H1 (cell line): ENCODE measurements around the gene SLC15A3. TPM values are rescaled to one million over a fixed set of nuclear protein-coding genes. Genes with fewer than 3 reads are reported as not detected.

Experiments used
- CTCF ChIA-PET: fragments of 300-600 bp; sonication (Branson Sonifier 250); formaldehyde crosslinking; loops from one replicate; lab custom pipeline; 2021; ENCODE audit not compliant: partially characterized antibody; lab: Charles Lee
- POLR2A ChIA-PET: fragments of 300-600 bp; sonication (Branson Sonifier 250); formaldehyde crosslinking; loops from one replicate; lab custom pipeline; 2021; ENCODE audit warnings: inconsistent platforms; ENCODE audit not compliant: partially characterized antibody; lab: Charles Lee
- DNase-seq, 2 experiments: peaks; one replicate each; pipeline versions ENCODE4 v3.0.0 to v3.0.0-alpha.2; 2010 to 2022; ENCODE audit warnings: low spot score in 2 of 2, low read depth in 1 of 2, mixed read lengths in 1 of 2
- FAIRE-seq: peaks from 2 replicates; lab custom pipeline; 2011; peaks lifted over from hg19 to GRCh38; lab: Jason Lieb, UNC
- H2AFZ ChIP-seq: 2 replicates; pipeline ENCODE4 v1.8.1; 2012; ENCODE audit warnings: low read length, inconsistent platforms
- H2AK5ac ChIP-seq: 2 replicates; pipeline ENCODE4 v1.6.1; 2013; ENCODE audit warnings: low read depth, low read length
- H2BK120ac ChIP-seq: replicated peaks from 2 replicates; pipeline ENCODE3; 2013; ENCODE audit warnings: low read depth, low read length, inconsistent platforms
- H2BK12ac ChIP-seq: 2 replicates; pipeline ENCODE4 v1.6.1; 2013; ENCODE audit warnings: low read depth, low read length
- H2BK15ac ChIP-seq: 2 replicates; pipeline ENCODE4 v1.6.1; 2013; ENCODE audit warnings: low read length
- H2BK20ac ChIP-seq: 2 replicates; pipeline ENCODE4 v1.6.1; 2013; ENCODE audit warnings: low read length
- H2BK5ac ChIP-seq: 2 replicates; pipeline ENCODE4 v1.6.1; 2013; ENCODE audit warnings: low read depth, low read length
- H3K14ac ChIP-seq: 2 replicates; pipeline ENCODE4 v1.6.1; 2013; ENCODE audit warnings: inconsistent platforms; ENCODE audit not compliant: insufficient read length
- H3K18ac ChIP-seq: 2 replicates; pipeline ENCODE4 v1.6.1; 2013; ENCODE audit warnings: low read length; ENCODE audit errors: extremely low read depth
- H3K23ac ChIP-seq: 2 replicates; pipeline ENCODE4 v1.6.1; 2013; ENCODE audit warnings: inconsistent platforms; ENCODE audit not compliant: insufficient read length
- H3K23me2 ChIP-seq: 2 replicates; pipeline ENCODE4 v1.6.1; 2013; ENCODE audit warnings: low read depth, low read length
- H3K27ac ChIP-seq: 2 replicates; pipeline ENCODE4 v1.6.1; 2011; ENCODE audit warnings: low read depth, low read length, inconsistent platforms
- H3K27me3 ChIP-seq, 4 experiments: replicated peaks in 1 of 4; 1 replicate in 1 of 4; 2 replicates in 3 of 4; pipeline versions ENCODE4 v1.6.1 to v1.8.1; 2011 to 2013; ENCODE audit warnings: low read length in 3 of 4, mild to moderate bottlenecking in 3 of 4, inconsistent platforms in 2 of 4, mixed read lengths in 2 of 4, moderate library complexity in 1 of 4; ENCODE audit not compliant: control insufficient read depth in 3 of 4, insufficient read depth in 3 of 4; ENCODE audit errors: extremely low read depth in 1 of 4
- H3K36me3 ChIP-seq, 4 experiments: 2 replicates each; pipeline versions ENCODE4 v1.6.1 to v1.8.1; 2011 to 2013; ENCODE audit warnings: mild to moderate bottlenecking in 4 of 4, low read length in 3 of 4, moderate library complexity in 2 of 4, control low read depth in 1 of 4, inconsistent platforms in 1 of 4; ENCODE audit not compliant: insufficient read depth in 4 of 4, control insufficient read depth in 2 of 4
- H3K4ac ChIP-seq: replicated peaks from 2 replicates; pipeline ENCODE3; 2013; ENCODE audit warnings: low read length, low read depth, mixed read lengths, inconsistent platforms; ENCODE audit not compliant: insufficient read length
- H3K4me1 ChIP-seq, 4 experiments: replicated peaks in 1 of 4; 1 replicate in 1 of 4; 2 replicates in 3 of 4; pipeline versions ENCODE4 v1.6.1 to v1.8.1; 2011 to 2013; ENCODE audit warnings: low read length in 3 of 4, inconsistent platforms in 2 of 4, mixed read lengths in 1 of 4; ENCODE audit not compliant: insufficient read depth in 4 of 4, control insufficient read depth in 3 of 4
- H3K4me2 ChIP-seq, 2 experiments: 2 replicates each; pipeline versions ENCODE4 v1.6.1 to v1.8.1; 2011 to 2013; ENCODE audit warnings: low read depth in 2 of 2, low read length in 2 of 2, control low read depth in 1 of 2, inconsistent platforms in 1 of 2, mild to moderate bottlenecking in 1 of 2; ENCODE audit not compliant: insufficient read depth in 1 of 2
- H3K4me3 ChIP-seq, 4 experiments: fragments of 200-600, 300-600 bp in 1 of 4; sonication (generic), shearing (Covaris generic), sonication (Bioruptor Twin) in 1 of 4; 2 replicates each; pipeline versions ENCODE4 v1.5.1 to v1.8.1; 2011 to 2016; ENCODE audit warnings: low read length in 4 of 4, low read depth in 3 of 4, control low read depth in 2 of 4, inconsistent platforms in 2 of 4, mild to moderate bottlenecking in 2 of 4, mixed read lengths in 1 of 4, moderate library complexity in 1 of 4; ENCODE audit not compliant: insufficient read depth in 2 of 4; ENCODE audit errors: extremely low read depth in 1 of 4
- H3K56ac ChIP-seq: replicated peaks from 2 replicates; pipeline ENCODE3; 2013; ENCODE audit warnings: low read depth, mild to moderate bottlenecking, mixed read lengths, low read length, inconsistent platforms; ENCODE audit not compliant: insufficient read length
- H3K79me1 ChIP-seq: 2 replicates; pipeline ENCODE4 v1.6.1; 2013; ENCODE audit warnings: low read depth, low read length, control low read depth
- H3K79me2 ChIP-seq, 2 experiments: 2 replicates each; pipeline versions ENCODE4 v1.6.1 to v1.8.1; 2012 to 2013; ENCODE audit warnings: low read length in 2 of 2, mild to moderate bottlenecking in 2 of 2, inconsistent platforms in 1 of 2; ENCODE audit not compliant: insufficient read depth in 2 of 2, control insufficient read depth in 1 of 2
- H3K9ac ChIP-seq, 4 experiments: replicated peaks in 1 of 4; 1 replicate in 1 of 4; 2 replicates in 3 of 4; pipeline versions ENCODE4 v1.6.1 to v1.8.1; 2011 to 2013; ENCODE audit warnings: low read depth in 3 of 4, low read length in 3 of 4, control low read depth in 2 of 4, mild to moderate bottlenecking in 2 of 4, moderate library complexity in 2 of 4, inconsistent platforms in 1 of 4; ENCODE audit errors: extremely low read depth in 1 of 4
- H3K9me3 ChIP-seq, 2 experiments: 2 replicates each; pipeline versions ENCODE4 v1.6.1 to v1.8.1; 2012 to 2013; ENCODE audit warnings: mild to moderate bottlenecking in 2 of 2, moderate library complexity in 2 of 2, control low read depth in 1 of 2, inconsistent platforms in 1 of 2, low read depth in 1 of 2, low read length in 1 of 2, mixed read lengths in 1 of 2; ENCODE audit not compliant: insufficient read depth in 2 of 2
- H4K20me1 ChIP-seq, 2 experiments: replicated peaks in 1 of 2; 2 replicates each; pipeline versions ENCODE3 to v1.8.1; 2011 to 2013; ENCODE audit warnings: inconsistent platforms in 2 of 2, low read length in 2 of 2, mild to moderate bottlenecking in 1 of 2; ENCODE audit not compliant: insufficient read depth in 2 of 2, control insufficient read depth in 1 of 2
- H4K5ac ChIP-seq: 2 replicates; pipeline ENCODE4 v1.6.1; 2013; ENCODE audit warnings: low read length, low read depth, mixed read lengths, inconsistent platforms; ENCODE audit not compliant: insufficient read length
- H4K8ac ChIP-seq: 2 replicates; pipeline ENCODE4 v1.8.0; 2013; ENCODE audit warnings: mild to moderate bottlenecking, moderate library complexity, low read length, inconsistent platforms; ENCODE audit not compliant: insufficient read depth; ENCODE audit errors: extremely low read depth
- H4K91ac ChIP-seq: replicated peaks from 2 replicates; pipeline ENCODE3; 2013; ENCODE audit warnings: low read length, mixed read lengths, inconsistent platforms; ENCODE audit not compliant: insufficient read length
- CREB1 ChIP-seq: IDR thresholded peaks from 2 replicates; pipeline ENCODE4 v1.6.1; 2012; ENCODE audit warnings: inconsistent platforms
- EGR1 ChIP-seq: IDR thresholded peaks from 2 replicates; pipeline ENCODE4 v1.6.1; 2011; ENCODE audit warnings: low read depth, low read length, borderline replicate concordance
- GABPA ChIP-seq: IDR thresholded peaks from 2 replicates; pipeline ENCODE4 v1.6.1; 2011; ENCODE audit warnings: mild to moderate bottlenecking, low read length, moderate library complexity, borderline replicate concordance; ENCODE audit not compliant: insufficient read depth
- JUN ChIP-seq: IDR thresholded peaks from 2 replicates; pipeline ENCODE4 v1.6.1; 2011; ENCODE audit warnings: low read depth, mild to moderate bottlenecking, improper control_type of control experiment, low read length
- POLR2AphosphoS5 ChIP-seq: IDR thresholded peaks from 2 replicates; pipeline ENCODE4 v1.6.1; 2011; ENCODE audit warnings: low read depth, low read length
- RBBP5 ChIP-seq: IDR thresholded peaks from 2 replicates; pipeline ENCODE4 v1.7.1; 2012; ENCODE audit warnings: low read depth, mild to moderate bottlenecking, inconsistent platforms, low read length, moderate library complexity, borderline replicate concordance
- RFX5 ChIP-seq: IDR thresholded peaks from 2 replicates; pipeline ENCODE4 v1.6.1; 2011; ENCODE audit warnings: low read depth, low read length, improper control_type of control experiment, borderline replicate concordance
- SIRT6 ChIP-seq: IDR thresholded peaks from one replicate; pipeline ENCODE4 v1.7.1; 2012; ENCODE audit warnings: low read length, inconsistent platforms
- SIX5 ChIP-seq: IDR thresholded peaks from 2 replicates; pipeline ENCODE4 v1.6.1; 2011; ENCODE audit warnings: mild to moderate bottlenecking, low read depth, low read length
- TBP ChIP-seq: IDR thresholded peaks from 2 replicates; pipeline ENCODE4 v1.6.1; 2011; ENCODE audit warnings: low read depth, low read length, improper control_type of control experiment
- ZNF274 ChIP-seq: IDR thresholded peaks from 2 replicates; pipeline ENCODE4 v1.7.0; 2012; ENCODE audit warnings: low read length, borderline replicate concordance; ENCODE audit errors: extremely low read depth
- WGBS, 2 experiments: shearing (Covaris generic) in 1 of 2; methylation state at CpG; one replicate each; pipeline versions ENCODE4 v1.1.6 to v1.1.7; 2013 to 2015; ENCODE audit warnings: low lambda C conversion rate in 2 of 2, mixed read lengths in 2 of 2, inconsistent platforms in 1 of 2, low coverage in 1 of 2, missing lambda C conversion rate in 1 of 2; ENCODE audit not compliant: insufficient replicate concordance in 2 of 2, insufficient coverage in 1 of 2, insufficient read length in 1 of 2; ENCODE audit errors: extremely low coverage in 1 of 2, missing lambda C conversion rate in 1 of 2; 5-methylcytosine and 5-hydroxymethylcytosine counted together
- polyA plus RNA-seq, 7 experiments: library from polyadenylated mRNA; depleted of rRNA in 3 of 7; stranded (reverse) in 5 of 7; unstranded in 2 of 7; fragments of >200 nt in 5 of 7; fragments of 200-250 nt in 2 of 7; gene quantifications; 1 replicate in 5 of 7; 2 replicates in 1 of 7; 4 replicates in 1 of 7; pipeline versions ENCODE4 v1.2.1 to v1.2.3, GENCODE V29; 2011 to 2013; ENCODE audit warnings: missing spikeins in 2 of 7, mixed read lengths in 2 of 7
- total RNA-seq: library from RNA; stranded (reverse); fragmentation: NEBNext Ultra II Directional; extraction: Animal tissue kit (Norgen Biotek cat#: 25700); gene quantifications from 2 replicates; pipeline ENCODE4 v1.2.1, GENCODE V29; 2021
- TF ChIP-seq, protein P1 (sequence below): IDR thresholded peaks from 2 replicates; pipeline ENCODE4 v1.6.1; 2012; ENCODE audit warnings: low read length, inconsistent platforms

The SLC15A3 gene
- total and polyA plus RNA-seq, 2 of the 8 experiments (the other 6 are each of a cell fraction or from before 2014, with no cell fraction given) = 25.8 to 31.0 TPM

DNA sequence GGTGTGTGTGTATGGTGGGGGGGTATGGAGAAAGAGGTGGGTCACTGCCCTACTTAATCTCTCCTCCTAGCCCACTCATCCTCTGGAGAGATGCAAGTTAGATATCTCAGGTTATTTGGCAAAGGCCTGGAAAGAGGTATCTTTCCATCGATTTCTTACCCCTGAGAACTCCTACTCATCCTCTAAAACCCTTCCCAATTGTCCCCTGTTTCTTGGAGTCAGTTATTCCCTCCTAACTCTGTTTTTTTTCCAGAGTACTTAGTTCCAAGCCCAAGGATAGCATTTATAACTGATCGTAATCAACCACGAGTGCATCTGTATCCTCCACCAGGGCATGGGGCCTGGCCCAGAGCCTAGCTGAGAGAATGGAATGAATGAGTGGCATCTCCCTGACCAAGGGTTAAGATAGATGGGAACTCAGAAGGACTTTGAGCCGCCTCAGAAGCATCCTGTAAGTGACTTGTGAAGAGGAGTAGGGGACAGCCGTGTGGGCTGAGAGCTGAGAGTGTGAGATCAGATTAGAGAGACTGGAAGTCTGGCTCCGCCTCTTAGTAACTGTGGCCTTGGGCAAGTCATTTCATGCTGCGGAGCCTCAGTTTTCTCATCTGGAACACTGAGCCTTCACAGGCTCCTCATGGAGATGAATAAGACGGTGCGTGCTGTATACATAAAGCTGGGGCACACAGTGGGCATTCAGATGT, 35.8 kb upstream of the SLC15A3 start:
- peaks cover 2% of the 10 kb centered on the region; the same call in 1 of the 2 replicates for H3K23me2 ChIP-seq
- H4K8ac ChIP-seq = no peak overlapping the region
- no peak overlapping the region for H3K27ac ChIP-seq
- H4K91ac ChIP-seq = no peak overlapping the region
- no peak overlapping the region for H2AFZ ChIP-seq
- 80% methylated on average over 9 of the region's 9 CpGs; no CpG with 5 or more reads in 1 of the 2 experiments for WGBS, 2 experiments
- H3K4ac ChIP-seq = no peak overlapping the region
- H3K79me2 ChIP-seq = no peaks in the 10 kb centered on the region
- H3K4me3 ChIP-seq = no peak overlapping the region
- H3K27me3 ChIP-seq = no peaks in the 10 kb centered on the region
- no peaks in the 10 kb centered on the region for H3K36me3 ChIP-seq
- H3K4me2 ChIP-seq = no peak overlapping the region
- no peak for FAIRE-seq
- no peak overlapping the region for H2BK15ac ChIP-seq
- H3K9ac ChIP-seq = no peak overlapping the region
- H4K5ac ChIP-seq = no peak overlapping the region
- no peak overlapping the region for H2BK120ac ChIP-seq
- H2BK20ac ChIP-seq = no peak overlapping the region
- H3K9me3 ChIP-seq = no peaks in the 10 kb centered on the region
- no peak overlapping the region for H3K23ac ChIP-seq
- H2BK12ac ChIP-seq = no peak overlapping the region
- ChIA-PET CTCF (interaction anchor here (0.6 to 2.4 kb wide), 4 partner anchors 11 to 66 kb away, joined by 3 to 10 read pairs (median 3); partner anchors contain the start of gene CD6), POLR2A (interaction anchor here (0.6 kb wide), 1 partner anchor 189 kb away, joined by 4 read pairs; no protein-coding TSS in a partner anchor)
- DNase-seq = no peak
- no peak overlapping the region for H3K14ac ChIP-seq
- H3K79me1 ChIP-seq = no peaks in the 10 kb centered on the region
- no peaks in the 10 kb centered on the region for H4K20me1 ChIP-seq
- no peak overlapping the region for H3K56ac ChIP-seq
- no peaks in the 10 kb centered on the region for H3K4me1 ChIP-seq
- H3K18ac ChIP-seq = no peak overlapping the region
- H2BK5ac ChIP-seq = no peak overlapping the region
- H2AK5ac ChIP-seq = no peak overlapping the region
- TF ChIP-seq EGR1 = no peak
- no peak for TF ChIP-seq GABPA
- no peak for TF ChIP-seq RFX5
- TF ChIP-seq, protein P1, sequence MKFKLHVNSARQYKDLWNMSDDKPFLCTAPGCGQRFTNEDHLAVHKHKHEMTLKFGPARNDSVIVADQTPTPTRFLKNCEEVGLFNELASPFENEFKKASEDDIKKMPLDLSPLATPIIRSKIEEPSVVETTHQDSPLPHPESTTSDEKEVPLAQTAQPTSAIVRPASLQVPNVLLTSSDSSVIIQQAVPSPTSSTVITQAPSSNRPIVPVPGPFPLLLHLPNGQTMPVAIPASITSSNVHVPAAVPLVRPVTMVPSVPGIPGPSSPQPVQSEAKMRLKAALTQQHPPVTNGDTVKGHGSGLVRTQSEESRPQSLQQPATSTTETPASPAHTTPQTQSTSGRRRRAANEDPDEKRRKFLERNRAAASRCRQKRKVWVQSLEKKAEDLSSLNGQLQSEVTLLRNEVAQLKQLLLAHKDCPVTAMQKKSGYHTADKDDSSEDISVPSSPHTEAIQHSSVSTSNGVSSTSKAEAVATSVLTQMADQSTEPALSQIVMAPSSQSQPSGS = no peak
- TF ChIP-seq CREB1 = no peak
- no peak for TF ChIP-seq POLR2AphosphoS5
- TF ChIP-seq TBP = no peak
- TF ChIP-seq SIRT6 = no peak
- no peak for TF ChIP-seq SIX5
- no peak for TF ChIP-seq ZNF274
- no peak for TF ChIP-seq JUN
- no peak for TF ChIP-seq RBBP5
